Hypothalamus (tissue), 51 donors: Measurements from ENCODE around the gene TTC28.
"Not testable (repeated sequence)": the region's sequence is repeated elsewhere in the genome, so short reads cannot be mapped to it uniquely, and the experiment has no call there.

Experiments used
- DNase-seq, 51 donors: peaks; one replicate each; lab custom pipeline; 2025; lab: John Stamatoyannopoulos, UW

The TTC28 gene

GRCh38 chr22:28093711-28094110, 585.9 kb downstream of the TTC28 start:
- DNase-seq: no peak

GRCh38 chr22:28091486-28091885, 588.2 kb downstream of the TTC28 start:
- no peak for DNase-seq

GRCh38 chr22:28089541-28089940, 590.1 kb downstream of the TTC28 start:
- not testable (repeated sequence) for DNase-seq

GRCh38 chr22:28077166-28077565, 602.5 kb downstream of the TTC28 start:
- no peak for DNase-seq

GRCh38 chr22:28075358-28075981, 604.2 kb downstream of the TTC28 start:
- DNase-seq: peak in 1 of 51 donors; percentile 2

GRCh38 chr22:28074526-28074925, 605.1 kb downstream of the TTC28 start:
- no peak for DNase-seq

- no peak for DNase-seq
Observed at GRCh38 chr22:28072066-28072465, 607.6 kb downstream of the TTC28 start.

GRCh38 chr22:28068826-28069225, 610.8 kb downstream of the TTC28 start:
- no peak for DNase-seq

- DNase-seq: no peak
Observed at GRCh38 chr22:28064920-28065319, 614.7 kb downstream of the TTC28 start.

- DNase-seq: no peak
Observed at GRCh38 chr22:28063656-28064055, 616.0 kb downstream of the TTC28 start.

GRCh38 chr22:28060594-28060993, 619.0 kb downstream of the TTC28 start:
- not testable (repeated sequence) for DNase-seq

- DNase-seq: no peak
Observed at GRCh38 chr22:28058036-28058435, 621.6 kb downstream of the TTC28 start.

GRCh38 chr22:28054819-28055208, 624.8 kb downstream of the TTC28 start:
- DNase-seq: no peak

GRCh38 chr22:28053896-28054818, 625.5 kb downstream of the TTC28 start:
- no peak for DNase-seq

- DNase-seq: no peak
Observed at GRCh38 chr22:28052825-28053269, 626.8 kb downstream of the TTC28 start.

- peak in 35 of 51 donors; percentile 4 to 72 (median 44) for DNase-seq
Observed at GRCh38 chr22:28051787-28052356, 627.8 kb downstream of the TTC28 start.

- no peak for DNase-seq
Observed at GRCh38 chr22:28051091-28051786, 628.4 kb downstream of the TTC28 start.

GRCh38 chr22:28048529-28048928, 631.1 kb downstream of the TTC28 start:
- no peak for DNase-seq

- no peak for DNase-seq
Observed at GRCh38 chr22:28047740-28048139, 631.9 kb downstream of the TTC28 start.

- no peak for DNase-seq
Observed at GRCh38 chr22:28046100-28046499, 633.5 kb downstream of the TTC28 start.
